ENCODE data around the gene RLF.
"Not testable (repeated sequence)": the region's sequence is repeated elsewhere in the genome, so short reads cannot be mapped to it uniquely, and the experiment has no call there.

RLF gene

DNA sequence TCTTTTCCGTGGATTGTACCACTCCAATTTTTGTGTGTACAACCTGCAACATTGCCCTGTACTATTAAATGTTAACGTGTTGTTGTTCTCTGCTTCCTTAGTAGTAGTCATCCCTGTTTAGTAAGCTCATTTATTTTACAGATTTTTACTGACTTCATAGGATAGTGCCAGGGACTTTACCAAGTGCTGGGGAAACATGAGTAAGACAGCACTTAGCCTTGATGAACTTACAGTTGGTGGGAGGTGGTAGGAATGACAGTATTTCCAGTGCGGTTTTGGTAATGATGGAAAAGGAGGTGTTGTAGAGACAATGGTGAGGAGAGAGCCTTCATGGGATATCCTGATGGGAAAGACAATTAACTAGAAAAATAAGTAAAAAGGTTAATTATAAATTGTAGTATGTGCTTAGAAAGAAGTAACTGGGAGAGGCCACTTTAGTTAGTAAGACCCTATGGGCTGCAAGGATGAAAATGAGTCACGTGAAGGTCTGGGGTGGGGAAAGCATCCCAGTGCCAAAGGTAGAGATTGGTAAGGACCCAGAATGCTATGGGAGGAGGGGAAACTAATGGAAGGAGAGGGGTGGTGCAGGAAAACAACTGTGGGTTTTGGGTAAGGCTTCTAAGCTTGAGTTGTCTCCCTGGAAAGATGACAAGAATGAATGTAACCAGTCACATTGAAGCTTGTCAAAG lies 1.7 kb downstream of the RLF start:
- no peak overlapping the region for H3K27ac ChIP-seq
- TF ChIP-seq, protein P1, sequence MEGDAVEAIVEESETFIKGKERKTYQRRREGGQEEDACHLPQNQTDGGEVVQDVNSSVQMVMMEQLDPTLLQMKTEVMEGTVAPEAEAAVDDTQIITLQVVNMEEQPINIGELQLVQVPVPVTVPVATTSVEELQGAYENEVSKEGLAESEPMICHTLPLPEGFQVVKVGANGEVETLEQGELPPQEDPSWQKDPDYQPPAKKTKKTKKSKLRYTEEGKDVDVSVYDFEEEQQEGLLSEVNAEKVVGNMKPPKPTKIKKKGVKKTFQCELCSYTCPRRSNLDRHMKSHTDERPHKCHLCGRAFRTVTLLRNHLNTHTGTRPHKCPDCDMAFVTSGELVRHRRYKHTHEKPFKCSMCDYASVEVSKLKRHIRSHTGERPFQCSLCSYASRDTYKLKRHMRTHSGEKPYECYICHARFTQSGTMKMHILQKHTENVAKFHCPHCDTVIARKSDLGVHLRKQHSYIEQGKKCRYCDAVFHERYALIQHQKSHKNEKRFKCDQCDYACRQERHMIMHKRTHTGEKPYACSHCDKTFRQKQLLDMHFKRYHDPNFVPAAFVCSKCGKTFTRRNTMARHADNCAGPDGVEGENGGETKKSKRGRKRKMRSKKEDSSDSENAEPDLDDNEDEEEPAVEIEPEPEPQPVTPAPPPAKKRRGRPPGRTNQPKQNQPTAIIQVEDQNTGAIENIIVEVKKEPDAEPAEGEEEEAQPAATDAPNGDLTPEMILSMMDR (IDR thresholded peaks at IDR 0.05) = no peak
- H3K4me3 ChIP-seq = peak overlapping the region; percentile 85
- DNase-seq (ENCODE audit: low spot score) = no peak

DNA sequence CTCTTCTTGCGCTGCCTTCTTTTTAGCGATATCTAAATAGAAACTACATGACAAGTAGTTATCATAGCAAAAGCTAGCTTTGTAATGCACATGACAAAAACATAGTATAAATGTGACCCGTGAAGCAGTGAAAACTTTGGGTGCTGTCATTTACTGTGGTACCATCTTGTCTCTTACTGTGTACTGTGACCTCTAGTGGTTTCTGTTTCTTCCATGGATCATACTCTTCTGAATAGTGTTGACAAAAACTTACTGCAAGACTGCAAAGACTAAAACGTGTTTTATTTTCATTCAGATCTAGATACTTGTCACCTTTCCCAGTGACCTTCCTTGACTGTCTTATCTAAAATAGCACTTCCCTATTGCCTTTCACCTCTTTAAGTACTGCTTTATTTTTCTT lies 6.1 kb downstream of the RLF start:
- no peak overlapping the region for H3K27ac ChIP-seq
- H3K4me3 ChIP-seq = no peak overlapping the region
- TF ChIP-seq, protein P1 (IDR thresholded peaks at IDR 0.05) = no peak
- no peak for DNase-seq (ENCODE audit: low spot score)

DNA sequence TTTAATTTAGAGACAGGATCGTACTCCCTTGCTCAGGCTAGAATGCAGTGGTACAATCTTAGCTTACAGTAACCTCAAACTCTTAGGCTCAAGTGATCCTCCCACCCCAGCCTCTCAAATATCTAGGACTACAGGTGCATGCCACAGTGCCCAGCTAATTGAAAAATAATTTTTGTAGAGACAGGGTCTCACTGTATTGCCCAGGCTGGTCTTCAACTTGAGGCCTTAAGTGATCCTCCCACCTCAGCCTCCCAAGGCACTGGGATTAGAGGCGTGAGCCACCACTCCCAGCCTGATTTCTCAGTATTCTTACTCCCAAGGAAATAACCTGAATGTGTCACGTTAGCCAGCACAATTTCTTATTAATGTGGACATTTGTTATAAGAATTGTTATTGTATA lies 9.8 kb downstream of the RLF start:
- Histone ChIP-seq H3K4me3 (no peak overlapping the region), H3K27ac (no peak overlapping the region)
- no peak for DNase-seq (ENCODE audit: low spot score)
- TF ChIP-seq, protein P1 (IDR thresholded peaks at IDR 0.05) = no peak

DNA sequence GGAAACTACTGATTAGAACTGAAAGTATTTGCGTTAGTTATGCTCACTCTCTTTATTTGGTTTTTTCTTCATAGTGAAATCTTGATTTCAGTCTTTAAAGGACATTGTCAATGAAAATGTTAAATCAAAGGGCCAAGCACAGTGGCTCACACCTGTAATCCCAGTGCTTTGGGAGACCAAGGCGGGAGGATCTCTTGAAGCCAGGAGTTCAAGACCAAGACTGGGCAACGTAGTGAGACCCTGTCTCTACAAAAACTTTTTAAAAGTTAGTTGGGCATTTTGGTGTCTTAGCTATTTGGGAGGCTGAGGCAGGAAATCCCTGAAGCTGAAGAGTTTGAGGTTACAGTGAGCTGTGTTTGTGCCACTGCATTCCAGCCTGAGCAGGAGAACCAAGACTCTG lies 13.6 kb downstream of the RLF start:
- TF ChIP-seq, protein P1 (IDR thresholded peaks at IDR 0.05) = no peak
- no peak overlapping the region for H3K4me3 ChIP-seq
- no peak for DNase-seq (ENCODE audit: low spot score)

DNA sequence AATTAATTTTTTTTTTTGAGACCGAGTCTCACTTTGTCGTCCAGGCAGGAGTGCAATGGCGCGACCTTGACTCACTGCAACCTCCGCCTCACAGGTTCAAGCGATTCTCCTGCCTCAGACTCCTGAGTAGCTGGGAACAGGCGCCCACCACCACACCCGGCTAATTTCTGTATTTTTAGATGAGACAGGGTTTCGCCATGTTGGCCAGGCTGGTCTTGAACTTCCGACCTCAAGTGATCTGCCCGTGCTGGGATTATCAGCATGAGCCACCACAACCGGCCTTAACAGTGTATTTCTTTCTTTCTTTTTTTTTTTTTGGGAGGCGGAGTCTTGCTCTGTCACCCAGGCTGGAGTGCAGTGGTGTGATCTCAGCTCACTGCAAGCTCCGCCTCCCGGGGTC lies 15.8 kb downstream of the RLF start:
- not testable (repeated sequence) for DNase-seq (ENCODE audit: low spot score); H3K27ac ChIP-seq; H3K4me3 ChIP-seq

More for the DNA sequence above, 13.6 kb downstream of the RLF start:
- no peak overlapping the region for H3K27ac ChIP-seq

DNA sequence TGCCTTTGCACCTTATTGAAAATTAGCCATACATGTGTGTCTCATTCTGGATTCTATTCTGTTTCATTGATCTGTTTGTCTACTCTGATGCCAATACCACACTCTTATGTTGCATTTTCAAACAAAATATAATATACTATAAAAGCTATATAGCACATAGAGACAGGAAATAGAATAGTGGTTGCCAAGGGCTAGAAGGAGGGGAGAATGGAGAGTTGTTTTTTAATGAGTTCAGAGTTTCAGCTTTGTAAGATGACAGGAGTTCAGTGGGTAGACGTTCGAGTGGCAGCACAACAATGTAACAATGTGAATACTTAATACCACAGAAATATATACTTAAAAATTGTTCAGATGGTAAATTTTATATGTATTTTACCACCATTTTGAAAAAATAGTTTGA lies 17.0 kb downstream of the RLF start:
- no peak overlapping the region for H3K4me3 ChIP-seq
- DNase-seq (ENCODE audit: low spot score) = no peak
- no peak overlapping the region for H3K27ac ChIP-seq
- TF ChIP-seq, protein P1 (IDR thresholded peaks at IDR 0.05) = no peak

DNA sequence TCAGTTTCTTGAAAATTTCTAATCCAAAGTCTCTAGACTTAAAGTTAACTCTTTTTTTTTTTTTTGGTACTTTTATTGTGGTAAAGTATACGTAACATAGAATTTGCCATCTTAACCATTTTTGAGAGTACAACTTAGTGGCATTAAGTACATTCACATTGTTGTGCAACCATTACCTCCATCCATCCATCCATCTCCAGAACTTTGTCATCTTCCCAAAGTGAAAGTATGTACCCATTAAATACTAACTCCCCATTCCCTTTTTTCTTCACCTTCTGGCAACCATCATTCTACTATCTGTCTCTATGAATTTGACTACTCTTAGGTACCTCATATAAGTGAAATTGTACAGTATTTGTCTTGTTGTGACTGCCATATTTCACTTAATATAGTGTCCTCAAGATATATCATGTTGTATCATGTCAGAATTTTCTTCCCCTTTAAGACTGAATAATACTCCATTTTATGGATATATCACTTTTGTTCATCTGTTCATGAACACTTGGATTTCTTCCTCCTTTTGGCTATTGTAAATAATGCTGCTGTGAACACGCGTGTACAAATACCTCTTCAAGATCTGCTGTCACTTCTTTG lies 18.4 kb downstream of the RLF start:
- DNase-seq (ENCODE audit: low spot score) = no peak
- TF ChIP-seq, protein P1 (IDR thresholded peaks at IDR 0.05) = no peak
- no peak overlapping the region for H3K4me3 ChIP-seq
- H3K27ac ChIP-seq = no peak overlapping the region

Data from coronary artery (tissue), 2 donors.